CD4-positive, CD25-positive, alpha-beta regulatory T cell (primary cell): ENCODE data around the gene AGBL4. TPM values are rescaled to one million over a fixed set of nuclear protein-coding genes. Genes with fewer than 3 reads are reported as not detected.
A peak's percentile ranks its signal among the peaks of the same experiment; 100 is the strongest.

Experiments used
- ATAC-seq, 2 donors: fragments of 150-1000 bp; cut with Tn5 transposase; one replicate each; pipeline ENCODE4 v1.10.0; 2021; ENCODE audit warnings: low read depth in 2 of 2, moderate number of reproducible peaks in 2 of 2, moderate library complexity in 1 of 2
- DNase-seq, 3 donors: peaks; one replicate each; pipeline versions ENCODE4 v3.0.0 to v3.0.0-alpha.2; 2012 to 2022; ENCODE audit warnings: mixed read lengths in 1 of 3
- H3K27ac ChIP-seq: one replicate; pipeline ENCODE4 v1.7.0; 2013; ENCODE audit warnings: mild to moderate bottlenecking, low read length; ENCODE audit not compliant: insufficient read depth, poor library complexity, severe bottlenecking
- H3K27me3 ChIP-seq: one replicate; pipeline ENCODE4 v1.7.0; 2013; ENCODE audit warnings: low read length; ENCODE audit not compliant: control insufficient read depth, insufficient read depth
- H3K36me3 ChIP-seq: one replicate; pipeline ENCODE4 v1.7.0; 2013; ENCODE audit warnings: mild to moderate bottlenecking, low read length, moderate library complexity; ENCODE audit not compliant: control insufficient read depth, insufficient read depth
- H3K4me1 ChIP-seq: 2 replicates; pipeline ENCODE4 v1.7.0; 2013; ENCODE audit warnings: mild to moderate bottlenecking, low read length; ENCODE audit not compliant: insufficient read depth, control insufficient read depth, poor library complexity, severe bottlenecking
- H3K4me3 ChIP-seq: one replicate; pipeline ENCODE4 v1.7.0; 2013; ENCODE audit warnings: low read depth, mild to moderate bottlenecking, low read length, moderate library complexity
- H3K9me3 ChIP-seq, 2 experiments: 1 replicate in 1 of 2; 2 replicates in 1 of 2; pipeline ENCODE4 v1.7.0; 2013; ENCODE audit warnings: low read length in 2 of 2, mild to moderate bottlenecking in 1 of 2, moderate library complexity in 1 of 2; ENCODE audit not compliant: control insufficient read depth in 2 of 2
- H3K27ac Mint-ChIP-seq, 3 donors: one replicate each; pipeline ENCODE4 v1.8.0; 2020 to 2022; ENCODE audit warnings: mild to moderate bottlenecking in 3 of 3, mixed read lengths in 3 of 3, moderate library complexity in 2 of 3
- H3K27me3 Mint-ChIP-seq: one replicate; pipeline ENCODE4 v1.8.0; 2022; ENCODE audit warnings: mild to moderate bottlenecking, mixed read lengths
- H3K36me3 Mint-ChIP-seq: one replicate; pipeline ENCODE4 v1.8.0; 2020; ENCODE audit warnings: mixed read lengths
- H3K4me1 Mint-ChIP-seq, 4 donors: one replicate each; pipeline ENCODE4 v1.8.0; 2020 to 2022; ENCODE audit warnings: mixed read lengths in 4 of 4, mild to moderate bottlenecking in 1 of 4
- H3K4me3 Mint-ChIP-seq, 4 donors: one replicate each; pipeline ENCODE4 v1.8.0; 2020 to 2022; ENCODE audit warnings: mild to moderate bottlenecking in 4 of 4, mixed read lengths in 4 of 4, moderate library complexity in 3 of 4
- H3K9me3 Mint-ChIP-seq, 7 donors: one replicate each; pipeline ENCODE4 v1.8.0; 2020 to 2022; ENCODE audit warnings: mixed read lengths in 7 of 7, mild to moderate bottlenecking in 3 of 7, moderate library complexity in 2 of 7
- polyA plus RNA-seq, 4 donors: library from polyadenylated mRNA; unstranded; fragments of 300-500 nt; fragmentation: Illumina TruSeq; gene quantifications; one replicate each; pipeline ENCODE4 v1.2.3, GENCODE V29; 2021
- total RNA-seq: library from RNA; stranded (reverse); gene quantifications from one replicate; pipeline ENCODE4 v1.2.3, GENCODE V29; 2022

Gene AGBL4
- total and polyA plus RNA-seq, 5 donors from 2014 or later: 0.47 TPM; not detected in 4

DNA sequence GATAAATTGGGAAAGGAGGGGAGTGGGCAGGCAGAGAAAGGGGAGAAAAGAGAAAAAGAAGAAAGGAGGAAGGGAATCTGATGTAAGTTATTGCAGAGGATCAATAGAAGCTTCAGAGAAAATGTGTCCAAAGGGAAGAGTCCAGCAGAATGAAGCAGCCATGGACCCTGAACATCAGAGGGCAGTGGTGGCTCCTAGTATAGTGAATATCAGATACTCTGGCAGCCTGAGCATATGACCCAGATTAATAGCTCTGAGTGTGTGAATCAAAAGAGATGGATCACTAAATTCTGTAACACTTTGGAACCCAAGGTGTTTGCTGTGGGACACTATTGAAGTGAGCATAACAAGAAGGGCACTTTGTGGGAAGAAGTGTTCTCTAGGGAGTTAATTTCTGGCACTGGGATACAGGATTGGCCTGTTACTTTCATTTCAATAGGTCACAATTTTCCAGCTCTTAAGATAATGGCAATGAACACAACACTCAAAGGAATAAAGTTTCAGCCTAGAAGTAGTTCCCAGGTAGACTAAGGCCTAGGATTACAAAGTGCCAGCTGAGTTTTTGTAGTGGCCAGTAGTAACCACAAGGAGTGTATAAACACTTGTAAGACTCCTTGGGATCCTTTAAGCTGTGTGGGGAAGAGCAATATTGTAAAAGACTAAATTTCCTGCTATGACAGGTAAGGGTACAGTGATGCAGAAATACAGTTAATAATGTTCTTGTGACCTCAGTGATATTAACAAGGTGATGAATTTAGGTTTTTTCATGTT, 1082.6 kb downstream of the AGBL4 start:
- DNase-seq (no peak), ATAC-seq (no peak)
- Histone ChIP-seq H3K4me3 (no peak overlapping the region), H3K36me3 (no peaks in the 10 kb centered on the region), H3K27me3 (no peaks in the 10 kb centered on the region), H3K27ac (no peak overlapping the region), H3K4me1 (no peaks in the 10 kb centered on the region), H3K9me3 (no peaks in the 10 kb centered on the region)
- peaks cover 0 to 1% (median 0%) of the 10 kb centered on the region in 7 donors for H3K9me3 Mint-ChIP-seq
- no peaks in the 10 kb centered on the region for H3K4me1 Mint-ChIP-seq
- no peak overlapping the region for H3K27ac Mint-ChIP-seq
- peak overlapping the region in 1 of 4 donors; percentile 3 for H3K4me3 Mint-ChIP-seq
- H3K36me3 Mint-ChIP-seq: no peaks in the 10 kb centered on the region
- no peaks in the 10 kb centered on the region for H3K27me3 Mint-ChIP-seq

DNA sequence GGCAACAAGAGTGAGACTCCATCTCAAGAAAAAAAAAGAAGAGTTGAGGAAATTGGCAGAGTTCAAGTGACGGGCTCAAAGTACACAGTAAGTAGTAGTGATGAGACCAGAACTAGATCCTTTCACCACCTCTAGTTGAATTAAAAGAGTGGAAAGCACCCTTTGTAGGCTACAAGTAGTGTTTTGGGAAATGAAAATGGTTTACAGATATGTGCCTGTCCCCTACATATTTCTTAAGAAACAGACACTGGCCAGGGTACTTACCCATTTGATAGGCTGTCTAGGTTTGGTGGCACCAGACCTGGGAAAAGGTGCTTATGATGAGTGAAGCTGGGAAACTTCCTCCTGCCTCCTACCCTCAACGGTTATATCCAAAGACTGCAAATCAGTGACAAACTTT, 1083.4 kb downstream of the AGBL4 start:
- no peak overlapping the region for H3K4me3 Mint-ChIP-seq
- no peaks in the 10 kb centered on the region for H3K4me1 Mint-ChIP-seq
- Histone ChIP-seq H3K4me3 (no peak overlapping the region), H3K4me1 (no peaks in the 10 kb centered on the region), H3K27ac (no peak overlapping the region), H3K9me3 (no peaks in the 10 kb centered on the region), H3K36me3 (no peaks in the 10 kb centered on the region), H3K27me3 (no peaks in the 10 kb centered on the region)
- H3K36me3 Mint-ChIP-seq: no peaks in the 10 kb centered on the region
- no peaks in the 10 kb centered on the region for H3K27me3 Mint-ChIP-seq
- H3K9me3 Mint-ChIP-seq: peaks cover 0 to 1% (median 0%) of the 10 kb centered on the region in 7 donors
- no peak for DNase-seq
- ATAC-seq: no peak
- no peak overlapping the region for H3K27ac Mint-ChIP-seq

DNA sequence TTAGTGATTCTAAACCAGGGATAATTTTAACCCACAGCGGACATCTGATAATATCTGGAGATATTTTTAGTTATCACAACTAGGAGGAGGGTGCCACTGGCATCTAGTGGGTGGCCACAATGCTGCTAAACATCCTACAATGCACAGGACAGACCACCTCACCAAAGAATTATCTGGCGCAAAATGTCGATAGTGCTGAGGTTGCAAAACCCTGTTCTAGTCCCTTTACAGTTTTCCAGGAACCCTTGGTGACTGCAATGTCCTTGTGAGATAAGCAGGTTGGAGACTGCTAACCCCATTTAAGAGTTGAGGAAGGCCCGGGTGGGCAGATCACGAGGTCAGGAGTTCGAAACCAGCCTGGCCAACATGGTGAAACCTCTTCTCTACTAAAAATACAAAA, 1083.9 kb downstream of the AGBL4 start:
- no peaks in the 10 kb centered on the region for H3K4me1 Mint-ChIP-seq
- H3K27ac ChIP-seq: no peak overlapping the region
- no peaks in the 10 kb centered on the region for H3K36me3 Mint-ChIP-seq
- H3K9me3 ChIP-seq: no peaks in the 10 kb centered on the region
- no peak overlapping the region for H3K27ac Mint-ChIP-seq
- no peak for DNase-seq
- H3K27me3 Mint-ChIP-seq: no peaks in the 10 kb centered on the region
- no peak for ATAC-seq
- H3K4me1 ChIP-seq: no peaks in the 10 kb centered on the region
- H3K27me3 ChIP-seq: no peaks in the 10 kb centered on the region
- no peak overlapping the region for H3K4me3 ChIP-seq
- H3K36me3 ChIP-seq: no peaks in the 10 kb centered on the region
- H3K4me3 Mint-ChIP-seq: no peak overlapping the region
- peaks cover 0 to 2% (median 0%) of the 10 kb centered on the region in 7 donors for H3K9me3 Mint-ChIP-seq

DNA sequence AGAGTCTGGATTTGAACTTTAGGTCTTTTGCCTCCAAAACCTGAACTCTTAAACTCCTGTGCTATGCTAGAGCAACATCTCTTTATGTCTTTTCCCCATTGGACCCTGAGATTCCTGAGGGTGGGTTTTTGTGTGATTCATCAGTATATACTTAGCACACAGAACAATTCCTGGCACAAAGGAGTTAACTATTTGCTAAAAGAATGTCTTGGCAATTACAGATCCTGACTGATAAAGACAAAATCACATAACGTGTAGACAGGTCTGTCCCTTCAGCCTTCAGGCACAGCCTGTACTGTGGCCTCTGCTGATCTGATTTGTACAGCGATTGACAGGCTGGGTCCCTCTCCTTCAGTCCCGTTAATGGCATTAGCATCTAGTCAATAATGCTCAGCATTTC, 1084.7 kb downstream of the AGBL4 start:
- Histone ChIP-seq H3K36me3 (no peaks in the 10 kb centered on the region), H3K4me1 (no peaks in the 10 kb centered on the region), H3K27me3 (no peaks in the 10 kb centered on the region), H3K9me3 (no peaks in the 10 kb centered on the region), H3K27ac (no peak overlapping the region), H3K4me3 (no peak overlapping the region)
- DNase-seq (no peak), ATAC-seq (no peak)
- Mint-ChIP-seq H3K9me3 (peaks cover 0 to 2% (median 0%) of the 10 kb centered on the region in 7 donors), H3K4me3 (no peak overlapping the region), H3K36me3 (no peaks in the 10 kb centered on the region), H3K27me3 (no peaks in the 10 kb centered on the region), H3K4me1 (no peaks in the 10 kb centered on the region), H3K27ac (no peak overlapping the region)

DNA sequence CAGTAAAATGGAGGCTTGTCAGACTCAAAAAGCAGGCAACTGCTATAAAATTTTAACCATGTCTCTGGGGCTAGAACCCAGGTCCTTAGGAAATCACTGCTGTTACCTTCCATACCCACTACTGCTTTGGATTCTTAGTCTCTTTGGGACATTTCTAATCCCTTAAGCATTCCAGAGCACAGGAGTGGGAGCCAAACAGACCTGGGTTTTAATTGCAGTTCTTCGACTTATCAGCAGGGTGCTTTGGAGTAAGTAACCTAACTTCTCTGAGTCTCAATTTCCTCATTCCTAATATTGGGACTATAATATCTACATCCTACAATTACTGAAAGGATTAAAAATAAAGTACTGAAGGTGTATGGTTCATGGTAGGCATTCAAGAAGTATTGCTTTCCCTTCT, 1086.0 kb downstream of the AGBL4 start:
- Histone ChIP-seq H3K4me3 (no peak overlapping the region), H3K36me3 (no peaks in the 10 kb centered on the region), H3K27ac (no peak overlapping the region), H3K9me3 (no peaks in the 10 kb centered on the region), H3K27me3 (no peaks in the 10 kb centered on the region), H3K4me1 (no peaks in the 10 kb centered on the region)
- no peaks in the 10 kb centered on the region for H3K36me3 Mint-ChIP-seq
- H3K27ac Mint-ChIP-seq: no peak overlapping the region
- H3K9me3 Mint-ChIP-seq: peaks cover 0 to 2% (median 0%) of the 10 kb centered on the region in 7 donors
- H3K4me3 Mint-ChIP-seq: no peak overlapping the region
- no peaks in the 10 kb centered on the region for H3K4me1 Mint-ChIP-seq
- ATAC-seq (no peak), DNase-seq (no peak)
- H3K27me3 Mint-ChIP-seq: no peaks in the 10 kb centered on the region

DNA sequence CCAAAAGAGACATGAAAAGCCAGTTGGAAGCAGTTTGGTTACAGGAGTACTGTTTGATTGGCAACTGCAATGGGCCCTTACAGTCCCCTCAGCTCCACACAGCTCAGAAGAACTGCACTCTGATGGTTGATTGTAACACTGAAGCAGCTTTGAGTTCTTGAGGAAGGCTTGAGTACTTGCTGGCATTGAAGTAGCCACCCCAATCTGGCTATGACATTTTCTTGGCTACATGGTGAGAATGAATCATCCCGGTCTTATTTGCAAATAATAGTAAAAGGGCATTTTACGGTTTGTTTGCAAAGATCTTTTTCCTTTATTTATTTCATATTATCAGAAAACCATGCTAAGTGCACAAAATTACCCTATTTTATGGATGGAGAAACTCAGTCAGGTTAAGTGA, 1087.3 kb downstream of the AGBL4 start:
- H3K36me3 ChIP-seq: no peaks in the 10 kb centered on the region
- H3K27ac ChIP-seq: no peak overlapping the region
- Mint-ChIP-seq H3K4me1 (no peaks in the 10 kb centered on the region), H3K9me3 (peaks cover 0 to 2% (median 0%) of the 10 kb centered on the region in 7 donors), H3K27ac (no peak overlapping the region), H3K27me3 (no peaks in the 10 kb centered on the region), H3K36me3 (no peaks in the 10 kb centered on the region), H3K4me3 (no peak overlapping the region)
- no peak for DNase-seq
- H3K4me1 ChIP-seq: no peaks in the 10 kb centered on the region
- H3K27me3 ChIP-seq: no peaks in the 10 kb centered on the region
- H3K9me3 ChIP-seq: no peaks in the 10 kb centered on the region
- no peak overlapping the region for H3K4me3 ChIP-seq
- ATAC-seq: no peak

DNA sequence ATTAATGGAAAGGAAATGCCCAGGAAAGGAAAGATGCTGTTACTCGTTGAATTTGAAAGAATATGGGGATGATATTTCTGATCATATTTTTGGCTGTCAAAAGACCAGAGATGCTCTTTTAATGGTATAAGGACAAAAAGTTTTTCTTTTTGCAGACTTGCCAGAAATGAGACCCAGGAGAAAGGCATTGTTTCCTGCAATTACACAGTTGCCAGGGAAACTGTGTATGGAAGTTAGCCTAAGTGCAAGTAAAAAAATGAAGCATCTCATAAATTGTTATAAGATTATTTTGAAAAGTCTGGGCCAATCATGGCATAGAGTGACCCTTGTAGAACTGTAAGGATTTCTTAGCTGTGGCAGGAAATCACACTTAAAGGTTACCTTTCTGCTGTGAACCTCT, 1091.4 kb downstream of the AGBL4 start:
- Mint-ChIP-seq H3K9me3 (peaks cover 0 to 4% (median 2%) of the 10 kb centered on the region in 7 donors), H3K27me3 (no peaks in the 10 kb centered on the region), H3K27ac (no peak overlapping the region), H3K4me1 (no peaks in the 10 kb centered on the region), H3K36me3 (no peaks in the 10 kb centered on the region), H3K4me3 (no peak overlapping the region)
- no peak overlapping the region for H3K4me3 ChIP-seq
- DNase-seq (no peak), ATAC-seq (no peak)
- no peaks in the 10 kb centered on the region for H3K36me3 ChIP-seq
- H3K27me3 ChIP-seq: no peaks in the 10 kb centered on the region
- no peaks in the 10 kb centered on the region for H3K9me3 ChIP-seq
- H3K4me1 ChIP-seq: no peaks in the 10 kb centered on the region
- no peak overlapping the region for H3K27ac ChIP-seq

DNA sequence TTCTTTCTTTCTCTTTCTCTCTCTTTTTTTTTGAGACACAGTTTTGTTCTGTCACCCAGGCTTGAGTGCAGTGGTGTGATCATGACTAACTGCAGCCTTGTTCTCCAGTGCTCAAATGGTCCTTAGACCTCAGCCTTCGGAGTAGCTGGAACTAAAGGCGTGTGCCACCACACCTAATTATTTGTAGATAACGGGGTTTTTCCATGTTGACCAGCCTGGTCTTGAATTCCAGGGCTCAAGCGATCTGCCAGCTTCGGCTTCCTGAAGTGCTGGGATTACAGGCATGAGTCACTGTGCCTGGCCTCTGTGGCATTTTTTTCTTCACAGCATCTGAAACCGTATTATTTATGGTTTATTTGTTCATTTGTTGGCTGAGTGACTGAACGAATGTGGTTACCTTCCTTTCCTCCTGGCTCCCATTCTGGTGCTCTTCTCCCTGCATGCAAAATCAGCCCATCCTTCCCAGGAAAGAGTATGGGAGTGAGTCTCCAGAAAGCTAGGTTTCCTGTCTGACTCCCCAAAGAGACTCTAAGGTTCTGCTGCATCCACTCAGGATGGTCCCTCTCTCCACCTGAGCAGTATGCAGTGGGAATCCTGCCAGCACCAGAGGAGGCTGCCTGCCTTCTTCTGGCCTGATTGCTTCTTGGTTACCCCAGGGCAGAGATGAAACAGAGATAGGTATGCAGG, 1092.1 kb downstream of the AGBL4 start:
- H3K27ac Mint-ChIP-seq: no peak overlapping the region
- H3K27me3 Mint-ChIP-seq: no peaks in the 10 kb centered on the region
- H3K4me3 Mint-ChIP-seq: no peak overlapping the region
- Histone ChIP-seq H3K4me1 (no peaks in the 10 kb centered on the region), H3K9me3 (no peaks in the 10 kb centered on the region), H3K4me3 (no peak overlapping the region), H3K36me3 (no peaks in the 10 kb centered on the region), H3K27me3 (no peaks in the 10 kb centered on the region), H3K27ac (no peak overlapping the region)
- H3K4me1 Mint-ChIP-seq: no peaks in the 10 kb centered on the region
- ATAC-seq (no peak), DNase-seq (no peak)
- no peaks in the 10 kb centered on the region for H3K36me3 Mint-ChIP-seq
- H3K9me3 Mint-ChIP-seq: peaks cover 0 to 6% (median 2%) of the 10 kb centered on the region in 7 donors
